HepG2 (cell line): ENCODE measurements around the gene SLC26A2. TPM values are rescaled to one million over a fixed set of nuclear protein-coding genes. Genes with fewer than 3 reads are reported as not detected.

Experiments
- BCLAF1 ChIP-seq: fragments of 450-650 bp; IDR thresholded peaks from 2 replicates; pipeline ENCODE4 v1.6.1; 2017; ENCODE audit warnings: mild to moderate bottlenecking
- BHLHE40 ChIP-seq: IDR thresholded peaks from 2 replicates; pipeline ENCODE4 v1.6.1; 2011; ENCODE audit warnings: low read length, improper control_type of control experiment
- BORCS8-MEF2B ChIP-seq: sonication (generic); formaldehyde crosslinking; IDR thresholded peaks from 2 replicates; pipeline ENCODE4 v1.8.0; 2022; ENCODE audit warnings: mild to moderate bottlenecking, missing genetic modification reagents
- ERF ChIP-seq: IDR thresholded peaks from 2 replicates; pipeline ENCODE4 v1.6.1; 2018; ENCODE audit warnings: missing biosample characterization, missing genetic modification reagents
- GABPA ChIP-seq, 2 experiments: IDR thresholded peaks; 2 replicates each; pipeline ENCODE4 v1.6.1; 2011 to 2016; ENCODE audit warnings: low read depth in 2 of 2, low read length in 1 of 2, missing biosample characterization in 1 of 2, missing genetic modification characterization in 1 of 2
- IKZF4 ChIP-seq: sonication (generic); formaldehyde crosslinking; IDR thresholded peaks from 2 replicates; pipeline ENCODE4 v1.5.1; 2020; ENCODE audit warnings: borderline replicate concordance, mild to moderate bottlenecking, low read depth, missing genetic modification reagents; ENCODE audit errors: not compliant biosample characterization
- NAIF1 ChIP-seq: sonication (generic); formaldehyde crosslinking; IDR thresholded peaks from 2 replicates; pipeline ENCODE4 v1.5.0; 2020; ENCODE audit warnings: mild to moderate bottlenecking, missing genetic modification reagents, borderline replicate concordance
- NR2F6 ChIP-seq, 2 experiments: IDR thresholded peaks; 2 replicates each; pipeline ENCODE4 v1.6.1; 2016; ENCODE audit warnings: antibody characterized with exemption in 1 of 2, mild to moderate bottlenecking in 1 of 2
- PLRG1 ChIP-seq: fragments of 450-650 bp; conservative IDR thresholded peaks from 2 replicates; pipeline ENCODE4 v1.6.1; 2016
- RARG ChIP-seq: sonication (generic); formaldehyde crosslinking; IDR thresholded peaks from 2 replicates; pipeline ENCODE4 v1.4.0; 2020; ENCODE audit warnings: low read depth, mild to moderate bottlenecking, missing genetic modification reagents
- SMAD3 ChIP-seq: sonication (generic); formaldehyde crosslinking; IDR thresholded peaks from 2 replicates; pipeline ENCODE4 v1.4.0; 2020; ENCODE audit warnings: missing genetic modification reagents
- THAP7 ChIP-seq: sonication (generic); formaldehyde crosslinking; IDR thresholded peaks from 2 replicates; pipeline ENCODE4 v1.8.1; 2023; ENCODE audit warnings: mild to moderate bottlenecking, missing genetic modification reagents
- ZBTB2 ChIP-seq: sonication (generic); formaldehyde crosslinking; IDR thresholded peaks from 2 replicates; pipeline ENCODE4 v1.8.0; 2022; ENCODE audit warnings: low read depth, missing genetic modification reagents
- ZBTB20 ChIP-seq: sonication (generic); formaldehyde crosslinking; IDR thresholded peaks from 2 replicates; pipeline ENCODE4 v1.8.1; 2023; ENCODE audit warnings: missing genetic modification reagents, low read depth, mild to moderate bottlenecking, borderline replicate concordance
- ZBTB42 ChIP-seq: sonication (generic); formaldehyde crosslinking; IDR thresholded peaks from 2 replicates; pipeline ENCODE4 v1.5.0; 2020; ENCODE audit warnings: mild to moderate bottlenecking, missing genetic modification reagents
- ZNF331 ChIP-seq: sonication (generic); formaldehyde crosslinking; IDR thresholded peaks from 2 replicates; pipeline ENCODE4 v1.4.0; 2020; ENCODE audit warnings: missing genetic modification reagents
- ZNF574 ChIP-seq: sonication (generic); formaldehyde crosslinking; IDR thresholded peaks from 2 replicates; pipeline ENCODE4 v1.4.0; 2020; ENCODE audit warnings: missing genetic modification reagents
- ZNF616 ChIP-seq: sonication (generic); formaldehyde crosslinking; IDR thresholded peaks from 2 replicates; pipeline ENCODE4 v1.5.0; 2020; ENCODE audit warnings: low read depth, mild to moderate bottlenecking, missing genetic modification reagents
- ZNF784 ChIP-seq: sonication (generic); formaldehyde crosslinking; IDR thresholded peaks from 2 replicates; pipeline ENCODE4 v1.5.1; 2020; ENCODE audit warnings: missing genetic modification reagents, mild to moderate bottlenecking, borderline replicate concordance
- ZNF879 ChIP-seq: sonication (generic); formaldehyde crosslinking; IDR thresholded peaks from 2 replicates; pipeline ENCODE4 v1.8.1; 2023; ENCODE audit warnings: missing genetic modification reagents
- polyA plus RNA-seq, 8 experiments: library from polyadenylated mRNA; depleted of rRNA in 3 of 8; stranded (reverse) in 7 of 8; unstranded in 1 of 8; fragments of >200 nt; fragmentation: Illumina TruSeq in 4 of 8; extraction: Trizol in 4 of 8; gene quantifications; 2 replicates each; pipeline versions ENCODE4 v1.2.1 to v1.2.3, GENCODE V29; 2011 to 2016; ENCODE audit warnings: low read depth in 4 of 8, missing spikeins in 1 of 8, mixed read lengths in 1 of 8; ENCODE audit not compliant: insufficient read depth in 1 of 8
- total RNA-seq, 5 experiments: library from RNA; depleted of rRNA; stranded (reverse); fragments of >200 nt; fragmentation: Illumina TruSeq; extraction: Trizol; gene quantifications; 2 replicates each; pipeline ENCODE4 v1.2.3, GENCODE V29; 2016; ENCODE audit warnings: low read depth in 1 of 5

The SLC26A2 gene
- total and polyA plus RNA-seq, 2 of the 13 experiments (the other 11 are each of a cell fraction or from before 2014, with no cell fraction given): 2.2 to 7.9 TPM

- TF ChIP-seq PLRG1 (no peak), ZBTB20 (CRISPR knock-in tag) (0 out of 2 replicates have a peak, but pooled peaks have one; percentile 51), ZNF331 (CRISPR knock-in tag) (peak; percentile 87), BCLAF1 (no peak), BORCS8-MEF2B (CRISPR knock-in tag) (0 out of 2 replicates have a peak, but pooled peaks have one; percentile 53), ZNF784 (CRISPR knock-in tag) (peak; percentile 29; the same call in 1 of the 2 replicates), ZNF574 (CRISPR knock-in tag) (peak; percentile 96), ERF (CRISPR knock-in tag) (peak; percentile 96), RARG (no peak), SMAD3 (CRISPR knock-in tag) (peak; percentile 49), IKZF4 (CRISPR knock-in tag) (no peak), GABPA (IDR thresholded peaks at IDR 0.05; ENCODE audit: low read depth, low read length) (peak; percentile 100), GABPA (CRISPR knock-in tag; IDR thresholded peaks at IDR 0.05; ENCODE audit: low read depth) (peak; percentile 96), NR2F6 (IDR thresholded peaks at IDR 0.05) (no peak), NR2F6 (CRISPR knock-in tag; IDR thresholded peaks at IDR 0.05) (peak; percentile 69; the same call in 1 of the 2 replicates), ZNF879 (CRISPR knock-in tag) (peak; percentile 84), ZNF616 (CRISPR knock-in tag) (peak; percentile 68), NAIF1 (CRISPR knock-in tag) (0 out of 2 replicates have a peak, but pooled peaks have one; percentile 65), THAP7 (peak; percentile 92), ZBTB42 (CRISPR knock-in tag) (0 out of 2 replicates have a peak, but pooled peaks have one; percentile 48), ZBTB2 (CRISPR knock-in tag) (peak; percentile 97), BHLHE40 (peak; percentile 82)
These were observed 39.9 kb downstream of the SLC26A2 start, which contains the start of the genes HMGXB3 and TIGD6 (continued) for GRCh38 chr5:150000256-150000989.
